DMS 273 (cell line): ENCODE data around the gene ANKRD1.
A peak's percentile ranks its signal among the peaks of the same experiment; 100 is the strongest.

ENCODE experiments used
- DNase-seq: peaks from one replicate; lab custom pipeline; 2025; ENCODE audit not compliant: unreplicated experiment; lab: John Stamatoyannopoulos, UW

ANKRD1 gene

GRCh38 chr10:90936276-90936659 lies 15.4 kb upstream of the ANKRD1 start:
- no peak for DNase-seq

- DNase-seq, result no peak
These were observed 14.8 kb upstream of the ANKRD1 start for GRCh38 chr10:90935581-90936275.

DNA sequence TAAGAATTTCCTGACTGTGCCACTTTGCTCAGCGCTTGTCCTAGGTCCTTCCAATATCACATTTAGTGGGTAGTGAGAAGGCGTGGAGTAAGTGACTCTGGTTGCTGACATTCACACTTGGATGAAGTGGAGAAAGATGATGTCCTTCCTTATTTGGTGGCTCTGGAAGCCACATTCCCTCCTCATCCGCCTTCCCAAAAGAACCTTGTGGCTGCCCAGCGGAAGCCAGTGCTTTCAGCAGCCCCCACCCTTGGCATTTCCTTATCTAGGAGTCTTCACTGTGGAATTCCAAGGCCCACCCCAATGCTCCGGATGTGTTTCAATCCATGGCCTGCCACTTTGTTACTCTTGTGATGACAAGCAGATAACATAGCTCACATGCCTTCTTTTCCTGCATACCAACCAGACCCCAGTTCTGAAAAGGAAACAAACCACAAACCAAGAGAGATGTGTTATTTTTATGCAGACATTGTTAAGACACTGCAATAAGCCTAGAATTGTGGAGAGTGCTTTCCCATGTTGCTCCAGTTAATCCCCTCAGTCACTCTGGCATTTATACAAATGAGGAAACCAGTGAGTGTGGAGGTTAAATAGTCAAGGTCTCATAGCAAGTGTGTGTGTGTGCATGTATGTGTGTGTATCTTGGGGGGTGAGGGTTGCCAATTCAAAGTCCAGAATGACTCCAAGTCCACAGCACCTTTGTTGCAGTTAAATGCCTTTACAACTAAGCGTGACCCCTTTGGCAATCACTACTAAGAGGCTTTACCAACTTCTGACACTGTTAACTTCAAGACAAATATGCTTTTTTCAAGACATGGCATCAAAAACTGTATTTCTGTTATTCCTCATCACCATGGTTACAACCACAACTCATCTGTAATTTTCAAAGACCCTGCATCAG lies 10.3 kb upstream of the ANKRD1 start:
- DNase-seq, result no peak

DNA sequence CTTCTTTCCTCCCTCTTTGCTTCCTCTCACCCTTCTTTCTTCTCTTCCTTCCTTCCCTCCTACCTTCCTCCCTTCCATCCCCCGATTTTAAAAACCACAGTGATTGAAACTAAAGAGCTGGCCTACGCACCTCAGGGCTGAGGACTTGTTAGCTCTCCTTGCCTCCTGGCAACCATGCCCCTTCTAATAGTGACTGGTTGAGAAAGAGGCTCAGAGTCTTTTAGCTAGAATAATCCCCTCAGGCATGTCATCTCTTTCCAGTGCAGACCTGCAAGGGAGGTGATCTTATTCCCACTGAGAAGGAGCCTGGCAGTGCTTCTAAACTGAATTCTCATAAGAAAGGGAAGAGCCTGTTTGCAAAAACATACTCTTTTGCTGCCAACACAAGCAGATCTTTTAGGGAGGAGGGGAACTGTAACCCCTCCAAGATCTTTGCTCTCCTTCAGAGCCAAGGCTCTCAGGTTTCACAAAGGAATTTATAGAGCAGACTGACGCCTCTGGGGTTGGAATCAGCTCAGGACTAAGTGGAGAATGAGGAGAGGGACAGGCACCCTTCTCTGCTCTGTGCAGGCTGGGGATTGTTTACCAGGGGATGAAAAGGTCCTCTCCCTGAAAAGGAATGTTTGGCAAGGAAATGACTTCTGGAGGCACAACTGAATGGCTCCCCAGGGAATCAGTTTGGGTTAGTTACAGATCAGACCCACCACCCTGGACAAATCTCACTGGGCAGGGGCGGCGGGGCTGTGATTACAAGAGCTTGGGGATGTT lies 9.4 kb upstream of the ANKRD1 start:
- peak; percentile 37 for DNase-seq

DNA sequence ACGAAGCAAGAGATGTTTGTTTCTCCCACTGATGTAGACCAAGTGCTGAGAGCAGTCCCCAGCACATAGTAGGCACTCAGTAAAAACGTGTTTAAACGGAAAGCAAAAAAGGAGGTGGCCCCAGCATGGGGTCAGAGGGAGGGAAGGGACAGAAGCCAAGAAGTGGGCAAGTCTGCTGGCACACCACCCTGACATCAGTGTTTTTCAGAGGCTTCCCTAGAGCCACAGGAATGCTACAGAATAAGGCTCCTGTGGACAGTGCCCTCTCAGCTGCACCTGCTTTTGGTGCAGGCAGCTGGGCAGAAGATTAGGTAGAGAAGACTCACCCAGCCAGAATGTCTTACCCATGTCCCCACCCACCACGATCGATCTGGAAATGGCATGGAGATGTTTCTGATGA lies 8.3 kb upstream of the ANKRD1 start:
- DNase-seq, result no peak

- no peak for DNase-seq
These were observed 6.4 kb upstream of the ANKRD1 start for GRCh38 chr10:90927293-90927692.

GRCh38 chr10:90925079-90926029 lies 4.5 kb upstream of the ANKRD1 start:
- no peak for DNase-seq

DNA sequence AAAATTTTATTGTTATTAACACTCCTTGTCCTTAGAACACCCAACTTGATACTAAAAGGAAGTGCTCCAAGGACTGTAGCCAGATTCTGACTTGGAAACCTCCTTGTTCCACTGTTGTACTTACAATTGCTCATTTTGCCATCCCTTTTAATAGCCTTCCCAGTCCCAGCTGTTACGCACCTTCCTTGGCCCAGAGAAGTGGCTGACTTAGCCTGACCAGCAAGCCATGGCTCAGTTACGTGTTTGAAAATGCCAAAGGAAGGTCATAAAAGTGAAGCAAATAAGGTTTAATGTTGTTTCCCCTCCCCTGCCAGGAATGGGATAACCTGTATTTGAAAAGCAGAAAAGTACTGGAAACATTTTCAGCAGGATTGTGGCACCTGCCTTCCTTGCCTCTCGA lies 3.7 kb upstream of the ANKRD1 start:
- no peak for DNase-seq

GRCh38 chr10:90923111-90923731 lies 2.3 kb upstream of the ANKRD1 start:
- DNase-seq, result no peak

DNA sequence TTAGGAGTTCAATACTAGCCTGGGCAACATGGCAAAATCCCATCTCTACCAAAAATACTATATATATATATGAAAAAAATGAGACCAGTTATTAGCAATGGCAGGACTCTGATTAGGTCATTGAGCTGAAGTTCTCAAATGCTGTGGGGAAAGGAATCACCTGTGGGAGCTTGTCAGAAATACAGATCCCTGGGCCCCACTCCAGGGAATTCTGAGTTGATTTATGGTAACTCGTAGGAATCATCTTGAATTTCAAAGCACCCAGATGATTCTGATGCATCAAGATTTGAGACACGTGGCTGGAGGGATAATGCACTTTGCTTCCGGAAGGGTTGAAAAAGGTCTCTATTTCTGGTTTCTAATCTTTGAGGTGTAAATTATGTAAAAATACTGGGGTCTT lies 1.0 kb upstream of the ANKRD1 start:
- no peak for DNase-seq

GRCh38 chr10:90919683-90920574 lies 958 bp downstream of the ANKRD1 start:
- DNase-seq, result no peak

GRCh38 chr10:90917968-90918318 lies 2.9 kb downstream of the ANKRD1 start:
- no peak for DNase-seq

- DNase-seq, result no peak
These were observed 3.5 kb downstream of the ANKRD1 start for GRCh38 chr10:90917238-90917967.

DNA sequence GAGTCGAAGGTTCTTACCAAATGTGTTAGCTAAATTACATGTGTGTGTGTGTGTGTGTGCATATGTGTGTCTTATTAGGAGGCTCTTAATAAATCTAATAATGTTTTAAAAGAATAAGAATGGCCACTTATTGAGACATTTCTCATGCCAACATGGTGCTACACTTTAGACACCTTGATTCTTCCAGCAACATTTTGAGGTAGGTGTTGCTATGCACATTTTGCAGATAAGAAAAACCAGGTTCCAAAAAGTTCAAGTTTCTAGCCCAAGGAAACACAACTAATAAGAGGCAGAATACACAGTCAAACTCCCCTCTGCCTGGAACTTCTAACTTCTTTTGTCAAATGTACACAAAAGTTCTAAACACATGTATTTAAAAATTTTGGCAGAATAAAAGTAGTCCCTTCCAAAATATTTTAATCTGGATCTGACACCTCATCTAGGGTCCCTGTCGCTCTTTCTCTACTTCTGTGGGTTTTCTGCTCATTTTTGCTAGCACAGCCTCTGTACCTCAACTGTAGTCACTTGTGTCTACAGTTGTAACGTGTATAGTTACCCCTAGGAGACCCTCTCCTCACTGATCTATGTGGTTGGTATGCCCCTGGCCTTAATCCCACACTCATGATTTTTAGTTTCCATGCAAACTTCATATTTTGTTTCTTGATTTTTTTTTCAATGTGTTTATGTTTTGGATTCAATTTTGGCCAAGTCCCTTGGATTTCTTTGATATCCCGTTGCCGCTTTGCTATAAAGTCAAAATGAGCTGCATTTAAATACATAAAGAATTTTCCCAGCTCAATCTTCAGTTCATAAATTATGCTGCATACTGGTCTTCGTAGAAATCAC lies 4.3 kb downstream of the ANKRD1 start:
- no peak for DNase-seq

DNA sequence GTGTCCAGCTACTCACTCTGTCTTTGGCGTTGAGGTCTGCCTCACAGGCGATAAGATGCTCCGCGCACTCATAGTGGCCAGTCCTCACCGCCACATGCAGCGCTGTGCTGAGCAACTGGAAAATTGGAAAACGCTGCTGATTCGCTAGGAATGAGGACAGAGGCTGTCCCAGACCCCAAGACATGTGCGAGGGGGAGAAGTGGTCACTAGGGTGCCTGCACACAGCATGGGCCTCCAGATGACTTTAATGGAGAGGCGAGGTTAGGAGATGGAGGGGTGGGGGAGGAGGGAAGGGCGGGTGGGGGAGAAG lies 5.2 kb downstream of the ANKRD1 start:
- no peak for DNase-seq

DNA sequence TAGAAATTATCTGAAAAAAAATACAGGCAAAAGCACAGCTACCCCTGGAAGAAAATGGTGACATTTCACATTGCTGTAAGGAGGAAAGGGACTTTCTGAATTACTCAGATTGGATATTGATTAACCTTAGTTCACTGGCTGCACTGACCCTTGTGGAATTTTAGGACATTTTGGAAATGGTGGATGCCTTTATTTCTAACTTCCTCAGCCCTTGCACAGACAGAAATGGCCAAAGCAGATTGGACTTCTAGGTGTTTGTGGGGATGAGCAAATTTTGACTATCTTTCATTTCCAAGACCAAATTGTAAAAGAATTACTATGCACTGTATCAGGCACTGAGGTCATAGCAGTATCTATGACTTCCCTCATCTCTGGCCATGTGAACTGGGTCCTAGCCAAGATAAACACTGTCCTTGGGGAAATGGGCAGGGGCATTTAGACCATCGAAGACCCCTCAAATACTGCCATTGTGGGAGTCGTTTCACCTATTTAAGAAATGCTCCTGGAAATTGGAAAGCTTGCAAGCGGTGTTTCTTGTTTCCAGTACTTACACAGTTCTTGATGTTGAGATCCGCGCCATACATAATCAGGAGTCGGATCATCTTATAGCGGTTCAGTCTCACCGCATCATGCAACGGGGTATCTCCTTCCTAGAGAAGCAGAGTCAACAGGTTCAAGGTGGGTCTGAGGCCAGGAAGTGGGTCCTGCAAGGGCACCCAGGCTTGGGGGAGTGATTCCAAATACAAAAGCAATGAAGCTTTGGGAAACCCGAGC lies 5.7 kb downstream of the ANKRD1 start:
- DNase-seq, result no peak

- no peak for DNase-seq
These were observed 7.0 kb downstream of the ANKRD1 start for GRCh38 chr10:90913774-90914420.
